ELF-1 (cell line): ENCODE results near the gene ILDR1.

Experiments used
- DNase-seq: peaks from one replicate; pipeline ENCODE4 v3.0.0-alpha.2; 2016; ENCODE audit warnings: low read depth, low spot score

Gene ILDR1

DNA sequence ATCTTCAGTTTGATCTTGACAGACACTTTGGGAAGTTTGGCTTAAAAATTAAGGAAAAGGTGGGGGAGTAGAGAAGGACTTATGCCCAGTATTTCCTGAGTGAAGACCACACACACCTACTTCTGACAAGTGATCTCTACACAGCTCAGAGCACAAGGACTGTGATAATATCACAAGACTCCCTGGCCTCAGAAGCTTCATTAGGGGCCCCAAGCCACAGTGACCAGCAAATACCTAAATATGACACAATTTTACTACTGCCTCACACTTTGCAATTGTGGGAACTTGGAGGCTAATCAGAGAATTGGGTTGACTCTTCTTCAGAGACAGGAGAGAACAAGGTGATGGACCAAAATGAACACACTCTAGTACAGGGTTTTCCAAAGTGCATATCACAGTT is 2.6 kb downstream of the ILDR1 start:
- no peak for DNase-seq

DNA sequence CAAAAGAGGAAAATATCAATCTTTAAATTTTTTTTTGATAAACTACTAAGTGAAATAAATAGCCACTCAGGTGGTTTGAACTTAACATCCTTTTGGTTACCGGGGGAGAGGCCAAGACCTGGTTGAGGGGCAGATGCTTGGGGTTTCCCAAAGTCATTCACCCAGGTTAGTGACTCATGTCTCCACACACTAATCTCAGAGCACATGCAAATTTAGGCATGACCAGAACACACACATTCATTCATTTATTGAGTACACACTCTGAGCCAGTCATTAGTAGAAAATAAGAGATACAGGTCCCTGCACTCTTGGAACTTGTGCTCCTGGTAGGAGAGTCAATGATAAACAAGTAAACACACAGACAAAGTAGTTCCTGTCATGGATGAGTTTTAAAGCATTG is 7.3 kb downstream of the ILDR1 start:
- no peak for DNase-seq

DNA sequence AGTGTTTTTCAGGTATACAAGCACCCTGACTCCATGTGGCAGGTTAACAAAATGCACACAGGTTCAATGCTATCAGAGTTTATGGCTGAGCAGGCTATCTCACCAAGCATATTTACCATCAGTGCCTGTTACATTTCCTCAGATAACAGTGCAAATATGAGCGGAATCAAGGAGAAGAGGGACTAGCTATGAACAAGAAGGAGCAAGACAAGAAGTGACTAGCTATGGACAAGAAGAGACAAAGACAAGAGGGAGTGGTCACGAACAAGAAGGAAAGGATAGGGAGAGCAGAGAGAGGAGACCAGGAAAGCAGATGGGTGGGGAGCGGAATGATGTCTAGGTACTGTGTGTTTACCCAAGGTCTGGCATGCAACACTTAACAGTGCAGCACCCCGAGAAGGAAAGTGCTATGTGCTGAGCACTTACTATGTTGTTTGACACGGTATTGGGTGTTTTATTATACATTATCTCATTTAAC is 8.6 kb downstream of the ILDR1 start:
- DNase-seq, result no peak

DNA sequence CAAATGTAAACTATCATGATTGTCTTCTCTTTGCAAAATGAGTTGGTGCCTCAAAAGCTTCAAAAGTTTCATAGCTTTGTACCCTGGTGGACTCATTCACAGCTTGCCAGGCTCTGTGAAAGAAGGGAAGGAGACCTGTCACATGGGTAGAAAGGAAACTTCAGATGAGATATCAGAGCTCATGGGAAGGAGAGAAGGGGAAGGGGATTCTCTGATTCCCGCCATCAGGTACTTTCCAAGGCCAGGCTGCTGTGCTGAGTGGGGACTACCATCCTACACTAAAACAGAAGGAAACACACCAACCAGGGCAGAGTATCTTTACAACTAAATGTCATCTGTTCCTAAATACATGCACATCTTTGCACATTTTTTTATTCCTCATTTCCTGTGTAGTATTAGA is 9.2 kb downstream of the ILDR1 start:
- DNase-seq, result no peak

DNA sequence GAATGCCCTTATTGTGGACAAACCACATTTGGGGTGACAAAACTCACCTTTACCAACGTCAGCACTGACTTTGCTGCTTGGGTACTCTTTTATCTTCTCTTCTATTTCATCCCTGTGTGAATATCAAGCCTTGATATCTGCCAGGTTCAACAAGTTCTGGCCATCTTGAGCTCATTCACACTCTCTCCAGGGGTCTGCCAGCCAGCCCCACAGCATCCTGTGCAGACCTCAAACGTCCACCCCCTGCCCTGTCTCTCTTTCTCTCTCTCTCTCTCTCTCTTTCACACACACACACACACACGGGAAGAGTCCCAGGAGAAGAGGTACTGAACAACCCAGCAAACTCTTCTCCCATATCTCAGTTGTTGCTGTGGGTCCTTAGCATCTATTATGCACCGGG is 10.7 kb downstream of the ILDR1 start:
- no peak for DNase-seq

DNA sequence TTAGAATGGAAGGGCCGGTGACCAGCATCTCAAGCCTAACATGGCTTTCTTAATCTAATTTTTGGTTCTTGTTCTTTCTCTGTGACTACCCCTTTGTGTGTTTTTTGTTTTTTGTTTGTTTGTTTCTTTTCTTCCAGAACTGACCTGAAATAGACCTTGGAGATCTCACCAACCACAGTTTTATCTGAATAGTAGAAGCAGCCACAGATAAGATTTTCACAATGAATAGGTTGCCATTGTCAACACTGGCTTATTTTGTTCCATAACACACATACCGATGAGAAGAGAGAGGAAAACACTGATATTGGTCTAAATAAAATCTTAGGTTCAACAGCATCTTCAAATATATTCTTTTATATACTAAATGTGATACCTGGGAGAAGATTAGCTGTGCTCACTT is 11.5 kb downstream of the ILDR1 start:
- DNase-seq, result no peak

DNA sequence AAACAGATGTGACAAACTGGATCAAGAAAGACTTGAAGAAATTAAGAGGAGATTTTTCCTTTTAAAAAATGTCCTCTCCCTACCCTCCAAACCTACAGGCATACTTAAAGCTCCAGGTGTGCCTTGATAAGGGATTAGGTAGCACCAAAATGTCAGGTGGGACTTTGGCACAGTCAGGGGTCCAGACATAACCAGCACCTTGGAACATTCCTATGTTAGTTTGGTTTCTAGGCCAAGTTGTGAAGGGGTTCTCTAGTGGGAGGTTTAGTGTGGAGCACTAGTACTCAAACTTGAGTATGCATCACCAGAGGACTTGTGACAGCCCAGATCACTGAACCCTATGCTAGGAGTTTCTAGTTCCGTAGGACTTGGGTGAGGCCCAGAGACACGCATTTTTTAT is 13.9 kb downstream of the ILDR1 start:
- no peak for DNase-seq

DNA sequence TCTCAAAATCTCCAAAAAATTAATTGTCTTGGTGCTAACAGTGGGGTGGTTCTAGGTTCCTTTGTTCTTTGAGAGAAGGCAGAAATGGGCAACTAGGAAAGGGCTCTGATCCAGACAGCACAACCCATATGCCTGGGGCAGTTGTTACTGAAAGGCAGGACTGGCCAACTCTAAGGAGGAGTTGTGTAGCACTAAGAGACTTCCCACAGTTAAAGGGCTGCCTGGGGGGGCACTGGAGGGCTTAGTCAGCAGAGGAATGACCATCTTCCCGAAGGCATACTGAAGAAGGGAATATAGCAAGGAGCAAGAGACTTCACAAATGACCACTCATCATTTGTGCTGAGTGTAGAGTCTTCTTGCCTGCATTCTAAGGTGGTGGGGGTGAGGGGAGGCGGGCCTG is 15.8 kb downstream of the ILDR1 start:
- DNase-seq, result peak; percentile 34

DNA sequence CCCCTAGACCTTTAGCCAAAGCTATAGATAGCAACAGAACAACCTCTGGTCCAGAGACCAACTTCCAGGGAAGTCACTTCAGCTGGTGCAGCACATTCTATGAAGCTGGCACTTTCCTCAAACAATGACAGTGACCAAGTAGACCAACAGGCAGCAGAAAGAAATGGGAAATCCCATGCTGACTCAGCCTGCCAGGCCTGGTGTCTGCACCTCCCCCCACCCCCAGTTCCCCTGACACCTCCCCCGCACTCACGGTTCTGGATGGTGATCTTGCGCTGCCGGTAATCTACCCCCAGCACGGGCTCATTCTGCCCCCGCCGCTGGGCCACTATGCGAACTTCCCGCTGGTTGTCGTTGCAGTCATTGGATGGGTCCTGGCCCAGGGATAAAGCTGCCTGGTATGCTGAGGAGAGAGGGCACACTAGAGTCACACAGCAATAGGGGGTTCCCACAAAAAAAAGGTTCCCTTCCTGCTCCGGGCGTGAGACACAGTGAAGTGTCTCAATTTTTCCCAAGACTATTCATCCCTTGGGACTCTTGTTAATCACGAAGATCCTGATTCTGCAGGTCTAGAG is 17.0 kb downstream of the ILDR1 start:
- peak; percentile 40 for DNase-seq

DNA sequence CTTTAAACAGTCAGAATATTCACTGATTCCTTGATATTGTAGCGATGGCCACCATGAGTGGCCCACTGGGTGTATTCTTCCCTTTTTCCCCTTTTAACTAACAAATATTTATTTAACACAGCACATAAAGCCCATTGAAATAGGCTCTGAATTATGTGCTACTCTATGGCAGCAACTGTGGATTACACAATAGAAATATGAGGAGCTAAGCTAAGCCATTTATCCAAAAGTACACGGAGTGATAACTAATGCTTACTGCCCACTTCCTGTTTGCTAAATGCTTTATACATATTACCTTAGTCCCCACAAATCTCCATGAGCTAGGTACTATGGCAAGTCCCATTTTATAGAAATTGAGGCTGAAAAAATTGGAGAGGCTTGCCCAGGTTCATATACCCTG is 17.9 kb downstream of the ILDR1 start:
- no peak for DNase-seq

DNA sequence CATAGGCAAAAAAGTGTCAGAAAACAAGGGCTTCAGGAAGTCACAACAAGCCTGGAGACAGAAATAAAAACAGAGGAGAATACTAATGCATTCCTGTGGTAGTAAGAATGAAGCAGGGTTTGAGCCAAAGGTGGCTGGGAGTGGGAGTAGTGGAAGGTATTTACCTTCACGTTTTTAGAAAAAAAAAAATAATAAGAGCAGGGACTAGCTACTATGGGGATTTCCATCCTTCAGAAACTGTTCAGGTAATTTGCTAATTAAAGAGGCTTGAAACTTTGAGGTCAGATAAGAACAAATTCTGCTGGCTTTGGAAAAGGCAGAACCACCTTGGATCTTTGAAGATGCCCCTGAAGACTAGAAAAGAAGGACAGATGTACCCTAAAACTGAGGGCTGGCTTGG is 18.4 kb downstream of the ILDR1 start:
- DNase-seq, result no peak

DNA sequence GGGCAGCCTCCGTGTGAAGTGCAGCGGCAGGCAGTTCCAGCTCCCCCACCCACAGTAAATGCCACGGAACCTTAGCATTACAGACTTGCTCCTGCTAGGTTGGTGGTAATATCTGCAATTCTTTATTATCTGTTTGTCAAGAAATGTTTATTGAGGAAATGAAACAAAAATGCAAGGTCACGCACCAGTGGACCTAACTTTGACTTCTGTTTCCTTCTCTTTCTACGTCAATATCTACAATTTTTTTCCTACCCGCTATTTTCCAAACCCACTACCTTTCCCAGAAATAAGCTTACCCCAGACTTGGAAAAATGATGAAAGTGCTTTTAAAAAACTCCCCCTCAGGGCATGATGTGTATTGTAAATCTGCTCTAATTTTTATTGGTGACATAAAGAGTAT is 18.9 kb downstream of the ILDR1 start:
- no peak for DNase-seq

DNA sequence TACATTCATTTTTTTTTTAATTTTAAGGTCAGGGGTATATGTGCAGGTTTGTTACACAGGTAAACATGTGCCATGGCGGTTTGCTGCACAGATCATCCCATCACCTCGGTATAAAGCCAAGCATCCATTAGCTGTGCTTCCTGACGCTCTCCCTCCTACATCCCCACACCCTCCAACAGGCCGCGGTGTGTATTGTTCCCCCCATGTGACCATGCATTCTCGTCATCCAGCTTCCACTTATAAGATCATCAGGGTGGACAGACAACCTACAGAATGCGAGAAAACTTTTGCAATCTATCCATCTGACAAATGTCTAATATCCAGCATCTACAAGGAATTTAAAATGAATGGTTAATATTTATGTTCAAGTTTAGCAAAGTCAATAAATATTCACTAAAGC is 19.4 kb downstream of the ILDR1 start:
- no peak for DNase-seq

DNA sequence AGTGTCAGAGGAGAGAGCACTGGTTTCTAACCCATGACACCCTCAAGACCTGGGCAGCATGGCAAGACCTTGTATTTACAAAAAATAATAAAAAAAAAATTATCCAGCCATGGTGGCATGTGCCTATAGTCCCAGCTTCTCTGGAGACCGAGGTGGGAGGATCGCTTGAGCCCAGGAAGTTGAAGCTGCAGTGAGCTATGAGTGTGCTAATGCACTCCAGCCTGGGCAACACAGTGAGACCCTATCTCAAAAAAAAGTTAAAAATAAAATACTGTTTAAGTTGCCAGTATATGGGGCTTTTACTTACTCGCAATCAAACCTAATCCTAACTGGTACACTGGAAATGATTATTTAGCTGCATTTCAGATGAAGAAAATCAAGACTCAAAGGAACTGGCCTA is 20.2 kb downstream of the ILDR1 start:
- no peak for DNase-seq

DNA sequence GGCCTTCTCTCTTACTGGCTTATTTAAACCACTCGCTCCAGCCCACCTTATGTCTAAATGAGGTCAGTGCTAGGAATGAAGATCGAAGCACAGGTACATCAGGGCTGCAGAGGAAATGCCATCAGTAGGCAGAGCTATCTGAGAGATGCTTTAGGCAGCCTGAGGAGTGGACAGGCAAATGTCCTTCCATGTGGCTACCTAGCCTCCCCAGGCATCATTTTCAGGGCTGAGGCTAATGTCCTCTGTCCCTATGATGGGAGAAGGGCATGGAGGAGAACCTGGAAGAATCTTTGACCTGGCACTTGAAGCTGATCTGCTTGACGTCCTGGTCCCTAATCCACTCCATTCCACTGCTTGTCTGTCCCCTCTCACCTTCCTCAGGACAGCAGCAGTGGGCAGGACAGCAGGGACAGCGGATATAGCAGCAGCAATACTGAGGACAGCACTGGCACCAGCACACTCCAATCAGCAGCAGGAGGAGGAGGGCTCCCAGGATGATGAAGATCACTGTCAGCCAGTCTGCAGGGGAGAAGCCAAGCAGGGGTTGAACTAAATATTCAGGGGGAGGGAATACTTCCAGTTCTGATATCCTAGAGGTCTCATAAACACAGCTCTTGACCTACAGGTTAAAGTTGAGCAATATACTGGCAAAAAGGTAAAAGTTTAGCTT is 21.0 kb downstream of the ILDR1 start:
- DNase-seq, result peak; percentile 16

DNA sequence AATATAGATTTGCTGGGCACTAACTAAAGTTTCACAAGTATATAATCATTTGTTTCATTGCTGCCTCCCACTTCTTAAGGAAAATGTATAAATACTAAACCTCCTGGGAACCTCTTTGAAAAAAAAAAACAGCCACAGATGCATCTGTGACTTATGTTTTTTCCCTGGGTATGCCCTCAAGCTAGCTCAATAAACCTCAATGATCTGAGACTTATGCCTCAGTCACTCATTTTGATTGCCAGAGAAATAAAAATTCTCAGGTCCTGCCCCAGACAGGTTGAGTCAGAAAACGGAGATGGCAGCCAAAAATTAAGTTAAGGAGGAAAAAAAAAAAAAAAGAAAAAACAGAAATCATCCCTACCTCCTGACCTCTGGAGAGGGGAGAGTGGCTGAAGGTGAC is 22.1 kb downstream of the ILDR1 start:
- DNase-seq, result no peak

DNA sequence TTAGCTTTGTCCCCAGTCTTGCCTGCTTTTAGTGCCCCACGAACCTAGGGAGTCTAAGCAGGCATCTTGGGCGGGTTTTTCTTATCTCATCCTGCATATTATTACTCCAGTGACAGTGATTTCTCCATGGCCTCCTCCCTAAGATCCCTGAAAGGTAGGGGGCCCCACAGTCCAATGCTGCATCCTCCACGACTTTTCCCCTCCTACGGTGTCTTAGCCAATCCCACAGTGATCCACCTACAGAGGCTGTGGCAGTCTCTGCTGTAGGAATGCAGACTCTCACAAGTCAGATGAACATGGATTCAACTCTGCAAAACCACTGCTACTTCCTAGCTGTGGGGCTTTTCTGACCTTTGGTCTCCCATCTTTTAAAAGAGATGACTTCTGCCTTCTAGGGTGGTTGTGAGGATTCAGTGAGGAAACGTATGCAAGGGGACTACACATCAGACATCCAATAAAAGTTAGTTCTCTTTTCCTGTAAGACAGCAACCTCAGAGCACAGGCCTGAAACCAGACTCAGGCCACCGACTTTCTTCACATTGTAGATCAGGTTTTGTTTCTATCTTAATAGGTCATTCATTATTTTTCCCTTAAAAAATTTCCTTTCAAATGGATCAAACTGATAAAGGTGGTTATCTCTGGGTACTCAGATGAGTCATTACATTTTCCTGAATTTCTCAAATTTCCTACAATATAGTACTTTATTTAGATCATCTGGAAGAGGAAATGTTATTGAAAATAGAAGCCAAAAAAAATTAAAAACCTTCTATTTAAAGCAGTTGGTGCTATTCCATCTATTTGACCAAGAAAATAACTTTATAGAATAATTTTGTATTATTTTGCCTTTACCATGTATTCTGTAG is 23.2 kb downstream of the ILDR1 start:
- no peak for DNase-seq

DNA sequence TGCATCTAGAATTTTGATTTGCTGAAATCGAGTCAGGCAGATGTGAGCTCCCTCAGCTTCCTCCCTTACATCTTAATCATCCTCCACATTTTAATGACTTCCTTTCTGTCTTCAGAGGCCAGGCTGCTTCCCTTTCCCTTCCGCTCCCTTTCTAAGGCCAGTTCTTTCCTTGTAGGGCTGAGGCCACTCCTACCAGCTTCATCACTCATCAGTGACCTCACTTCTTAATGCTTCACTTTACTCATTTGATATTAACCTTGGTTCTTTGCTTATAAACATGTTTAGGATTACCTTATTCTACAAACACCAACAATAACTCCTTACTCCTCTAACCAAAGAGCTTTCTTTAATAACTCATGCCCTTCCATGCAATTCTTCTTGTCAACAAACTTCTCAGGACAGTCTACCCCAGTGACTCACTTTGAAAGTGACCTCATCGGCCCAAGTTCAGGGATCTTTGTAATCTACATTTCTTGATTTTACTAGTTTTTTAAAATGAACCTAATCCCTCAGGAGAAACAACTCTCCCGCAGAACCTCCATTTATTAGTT is 23.9 kb downstream of the ILDR1 start:
- DNase-seq, result no peak

DNA sequence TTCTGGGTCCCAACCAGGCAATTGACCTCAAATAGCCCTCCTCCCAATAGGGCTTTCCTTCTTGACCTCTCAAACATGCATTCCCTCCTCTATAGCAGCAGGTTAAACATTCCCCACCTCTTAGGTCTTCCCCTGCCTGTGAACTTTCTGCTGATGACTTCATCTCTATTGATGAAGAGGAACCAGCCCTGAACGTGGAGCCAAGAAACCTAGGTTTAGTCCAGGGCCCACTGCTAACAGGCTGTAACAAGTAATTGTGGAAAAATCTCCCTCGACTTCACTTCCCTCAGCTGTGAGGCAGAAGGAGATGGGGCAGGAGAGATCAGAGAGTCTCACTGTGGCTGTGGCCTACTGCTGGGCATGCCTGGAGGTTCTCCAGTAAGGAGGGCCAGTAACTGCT is 24.7 kb downstream of the ILDR1 start:
- DNase-seq, result no peak

DNA sequence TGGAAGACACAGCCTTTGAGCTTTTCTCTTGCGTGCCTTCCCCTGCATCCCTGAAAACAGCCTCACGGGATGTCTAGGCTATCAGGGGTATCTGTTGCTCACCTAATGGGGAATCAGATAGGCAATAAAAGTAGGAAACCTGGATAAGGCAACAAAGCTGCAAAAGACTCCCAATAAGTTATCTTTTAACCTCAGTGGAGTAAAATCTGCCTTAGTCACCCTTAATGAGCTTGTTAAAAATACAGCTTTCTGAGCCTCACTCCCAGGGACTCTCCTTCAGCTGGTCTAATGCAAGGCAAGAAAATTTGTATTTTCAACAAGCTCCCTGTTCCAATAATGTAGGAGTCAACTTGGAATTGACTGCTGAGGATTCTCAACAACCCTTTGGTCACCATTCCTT is 25.6 kb downstream of the ILDR1 start:
- DNase-seq, result no peak

DNA sequence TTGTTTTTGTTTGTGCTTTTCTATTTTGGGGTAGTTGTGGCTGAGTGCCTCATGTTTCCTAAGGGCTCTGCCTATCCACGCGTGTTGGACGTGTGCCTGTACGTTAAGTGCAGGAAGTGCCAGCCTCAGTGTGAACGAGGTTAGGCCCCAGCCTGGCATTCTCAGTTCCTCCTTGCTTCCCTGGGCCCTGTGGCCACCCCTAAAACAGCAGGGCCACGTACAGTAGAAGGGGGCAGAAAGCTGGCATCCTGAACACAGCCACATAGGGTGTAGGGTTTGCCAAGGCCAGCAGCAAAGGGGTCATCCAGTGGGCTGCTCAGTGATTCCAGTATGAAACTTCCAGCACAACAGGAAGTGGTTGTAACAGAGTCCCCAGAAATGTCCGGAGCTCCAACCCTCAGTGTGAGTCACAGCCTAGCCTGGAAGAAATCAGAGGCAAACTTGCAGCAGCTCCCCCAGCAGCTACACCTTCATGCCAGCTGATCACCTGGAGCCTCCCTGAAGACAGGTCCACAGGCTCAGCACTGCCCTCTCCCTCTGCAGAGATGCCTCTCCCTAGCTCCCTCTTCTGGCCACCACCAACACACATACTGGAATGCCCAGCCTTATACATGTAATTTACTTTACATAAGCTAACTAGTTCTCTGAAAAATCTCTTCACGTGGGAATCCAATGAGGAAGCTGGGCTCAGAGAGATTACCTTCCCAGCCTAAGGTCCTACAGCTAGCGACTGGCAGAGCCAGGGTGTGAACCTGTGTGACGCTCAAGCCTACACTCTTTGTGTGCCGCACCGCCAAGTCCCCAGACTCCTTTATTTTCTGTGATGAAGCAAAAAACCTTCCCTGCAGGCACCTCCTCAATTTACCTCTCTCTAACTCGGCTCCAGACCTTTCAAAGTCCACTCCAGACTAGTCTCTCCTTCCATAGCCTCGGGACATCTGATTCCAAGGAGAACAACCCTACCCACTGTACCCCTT is 26.6 kb downstream of the ILDR1 start:
- peak; percentile 73 for DNase-seq
